OCI-LY3 (cell line): ENCODE results near the gene TRAPPC14.

Experiments used
- H2AFZ ChIP-seq: fragments of 200-600, 300-600 bp; shearing (Covaris generic); 2 replicates; pipeline ENCODE4 v1.6.0; 2014; ENCODE audit warnings: antibody characterized with exemption, low read depth, low read length
- H3K27ac ChIP-seq: fragments of 200-600, 300-600 bp; sonication (generic); 2 replicates; pipeline ENCODE4 v1.5.1; 2014; ENCODE audit warnings: mild to moderate bottlenecking, low read length, moderate library complexity, mixed read lengths
- H3K27me3 ChIP-seq: fragments of 200-600, 300-600 bp; sonication (generic); 2 replicates; pipeline ENCODE4 v1.6.1; 2014; ENCODE audit warnings: low read depth, low read length, mixed read lengths
- H3K36me3 ChIP-seq: fragments of 200-600, 300-600 bp; sonication (generic); replicated peaks from 2 replicates; pipeline ENCODE3; 2014; ENCODE audit warnings: low read depth, low read length, mixed read lengths
- H3K4me1 ChIP-seq: fragments of 300-600, 200-600 bp; sonication (generic); 2 replicates; pipeline ENCODE4 v1.6.1; 2014; ENCODE audit warnings: low read length, mixed read lengths
- H3K4me2 ChIP-seq: fragments of 200-600, 300-600 bp; sonication (generic); 2 replicates; pipeline ENCODE4 v1.6.1; 2014; ENCODE audit warnings: low read length, mixed read lengths
- H3K4me3 ChIP-seq: fragments of 300-600, 200-600 bp; sonication (generic); 2 replicates; pipeline ENCODE4 v1.5.1; 2014; ENCODE audit warnings: antibody characterized with exemption, mild to moderate bottlenecking, low read length, moderate library complexity
- H3K79me2 ChIP-seq: fragments of 300-600, 200-600 bp; shearing (Covaris generic); 2 replicates; pipeline ENCODE4 v1.6.1; 2014; ENCODE audit warnings: mild to moderate bottlenecking, low read length, mixed read lengths
- H3K9ac ChIP-seq: fragments of 300-600, 200-600 bp; shearing (Covaris generic); 2 replicates; pipeline ENCODE4 v1.6.0; 2014; ENCODE audit warnings: mild to moderate bottlenecking, low read length, moderate library complexity
- H3K9me3 ChIP-seq: fragments of 200-600, 300-600 bp; shearing (Covaris generic); 2 replicates; pipeline ENCODE4 v1.6.1; 2014; ENCODE audit warnings: low read length, mixed read lengths; ENCODE audit not compliant: insufficient read depth
- H4K20me1 ChIP-seq: fragments of 200-600, 300-600 bp; sonication (generic); 2 replicates; pipeline ENCODE4 v1.6.1; 2016; ENCODE audit warnings: low read length, mixed read lengths; ENCODE audit not compliant: insufficient read depth
- CTCF ChIP-seq: fragments of 200-600, 300-600 bp; sonication (generic); IDR thresholded peaks from 2 replicates; pipeline ENCODE4 v1.5.1; 2014; ENCODE audit warnings: antibody characterized with exemption, low read length, low read depth
- EZH2phosphoT487 ChIP-seq: fragments of 200-600 bp; shearing (Covaris generic); IDR thresholded peaks from 2 replicates; pipeline ENCODE4 v1.6.1; 2018; ENCODE audit warnings: antibody characterized with exemption, mixed run types, low read depth

Gene TRAPPC14

GRCh38 chr7:100160067-100160466, 1.5 kb upstream of the TRAPPC14 start:
- no peak overlapping the region for H3K4me2 ChIP-seq
- H3K36me3 ChIP-seq, result peaks cover 11% of the 10 kb centered on the region
- H3K79me2 ChIP-seq, result peaks cover 7% of the 10 kb centered on the region; the same call in 1 of the 2 replicates
- no peak overlapping the region for H2AFZ ChIP-seq
- no peak for TF ChIP-seq CTCF
- no peak for TF ChIP-seq EZH2phosphoT487
- no peaks in the 10 kb centered on the region; the same call in 1 of the 2 replicates for H4K20me1 ChIP-seq
- H3K4me1 ChIP-seq, result peaks cover 18% of the 10 kb centered on the region
- H3K27me3 ChIP-seq, result peaks cover 8% of the 10 kb centered on the region; the same call in 1 of the 2 replicates
- H3K27ac ChIP-seq, result no peak overlapping the region
- no peak overlapping the region for H3K4me3 ChIP-seq
- no peaks in the 10 kb centered on the region for H3K9me3 ChIP-seq
- no peak overlapping the region for H3K9ac ChIP-seq

GRCh38 chr7:100159099-100159623, 638 bp upstream of the TRAPPC14 start:
- no peak for TF ChIP-seq CTCF
- TF ChIP-seq EZH2phosphoT487, result no peak
- no peak overlapping the region for H3K27ac ChIP-seq
- peak overlapping the region; percentile 88 for H3K4me3 ChIP-seq
- H3K9ac ChIP-seq, result peak overlapping the region; percentile 71
- H3K9me3 ChIP-seq, result no peaks in the 10 kb centered on the region
- H3K79me2 ChIP-seq, result peaks cover 7% of the 10 kb centered on the region; the same call in 1 of the 2 replicates
- H3K4me2 ChIP-seq, result peak overlapping the region; percentile 63
- peaks cover 18% of the 10 kb centered on the region for H3K4me1 ChIP-seq
- 0 out of 2 replicates have a peak overlapping the region, but pooled peaks have one; percentile 30 for H2AFZ ChIP-seq
- H4K20me1 ChIP-seq, result no peaks in the 10 kb centered on the region; the same call in 1 of the 2 replicates
- H3K36me3 ChIP-seq, result peaks cover 14% of the 10 kb centered on the region
- H3K27me3 ChIP-seq, result peaks cover 8% of the 10 kb centered on the region; the same call in 1 of the 2 replicates

- Histone ChIP-seq H3K27me3 (no peaks in the 10 kb centered on the region), H3K27ac (no peak overlapping the region), H3K4me3 (peak overlapping the region; percentile 88), H4K20me1 (peaks cover under 1% of the 10 kb centered on the region; the same call in 1 of the 2 replicates), H2AFZ (no peak overlapping the region), H3K36me3 (peaks cover 26% of the 10 kb centered on the region), H3K9ac (peak overlapping the region; percentile 71), H3K79me2 (peaks cover 9% of the 10 kb centered on the region; the same call in 1 of the 2 replicates), H3K4me2 (peak overlapping the region; percentile 94), H3K4me1 (peaks cover 19% of the 10 kb centered on the region), H3K9me3 (no peaks in the 10 kb centered on the region)
- TF ChIP-seq EZH2phosphoT487 (no peak), CTCF (no peak)
These were observed 942 bp downstream of the TRAPPC14 start for GRCh38 chr7:100157334-100158228.

- Histone ChIP-seq H3K9ac (no peak overlapping the region), H3K36me3 (peaks cover 29% of the 10 kb centered on the region), H3K9me3 (no peaks in the 10 kb centered on the region), H3K4me3 (no peak overlapping the region), H3K27ac (no peak overlapping the region), H3K27me3 (no peaks in the 10 kb centered on the region), H3K4me2 (peak overlapping the region; percentile 94; the same call in 1 of the 2 replicates), H4K20me1 (peaks cover 2% of the 10 kb centered on the region; the same call in 1 of the 2 replicates), H2AFZ (no peak overlapping the region), H3K79me2 (peaks cover 11% of the 10 kb centered on the region; the same call in 1 of the 2 replicates), H3K4me1 (peaks cover 25% of the 10 kb centered on the region)
- TF ChIP-seq CTCF (no peak), EZH2phosphoT487 (no peak)
These were observed 1.5 kb downstream of the TRAPPC14 start for GRCh38 chr7:100157069-100157333.
